ENCODE data around the gene MLLT6.

MLLT6 gene

GRCh38 chr17:38777641-38778250, 72.7 kb downstream of the MLLT6 start:
- no peak for DNase-seq (ENCODE audit: low read depth, low spot score)
- H3K4me3 ChIP-seq (ENCODE audit: low read depth, low read length): no peak overlapping the region
- TF ChIP-seq, protein P1, sequence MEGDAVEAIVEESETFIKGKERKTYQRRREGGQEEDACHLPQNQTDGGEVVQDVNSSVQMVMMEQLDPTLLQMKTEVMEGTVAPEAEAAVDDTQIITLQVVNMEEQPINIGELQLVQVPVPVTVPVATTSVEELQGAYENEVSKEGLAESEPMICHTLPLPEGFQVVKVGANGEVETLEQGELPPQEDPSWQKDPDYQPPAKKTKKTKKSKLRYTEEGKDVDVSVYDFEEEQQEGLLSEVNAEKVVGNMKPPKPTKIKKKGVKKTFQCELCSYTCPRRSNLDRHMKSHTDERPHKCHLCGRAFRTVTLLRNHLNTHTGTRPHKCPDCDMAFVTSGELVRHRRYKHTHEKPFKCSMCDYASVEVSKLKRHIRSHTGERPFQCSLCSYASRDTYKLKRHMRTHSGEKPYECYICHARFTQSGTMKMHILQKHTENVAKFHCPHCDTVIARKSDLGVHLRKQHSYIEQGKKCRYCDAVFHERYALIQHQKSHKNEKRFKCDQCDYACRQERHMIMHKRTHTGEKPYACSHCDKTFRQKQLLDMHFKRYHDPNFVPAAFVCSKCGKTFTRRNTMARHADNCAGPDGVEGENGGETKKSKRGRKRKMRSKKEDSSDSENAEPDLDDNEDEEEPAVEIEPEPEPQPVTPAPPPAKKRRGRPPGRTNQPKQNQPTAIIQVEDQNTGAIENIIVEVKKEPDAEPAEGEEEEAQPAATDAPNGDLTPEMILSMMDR (IDR thresholded peaks at IDR 0.05; ENCODE audit: insufficient read depth, low read length, missing control alignments): no peak
- ChIA-PET CTCF (interaction anchor here (0.8 to 1.8 kb wide), 3 partner anchors 9 to 387 kb away, joined by 4 read pairs; no protein-coding TSS in a partner anchor), POLR2A (interaction anchor here (0.6 kb wide), 1 partner anchor 10 kb away, joined by 3 read pairs; no protein-coding TSS in a partner anchor)

Data from AG04449 (cell line).